H1 (cell line): Measurements from ENCODE around the gene RFTN2.

Source experiments
- BACH1 ChIP-seq: IDR thresholded peaks from 2 replicates; pipeline ENCODE4 v1.6.1; 2012; ENCODE audit warnings: low read length, improper control_type of control experiment
- CBX8 ChIP-seq: fragments of 300-800, 300-1000 bp; sonication (generic); IDR thresholded peaks from 2 replicates; pipeline ENCODE4 v1.7.1; 2016; ENCODE audit warnings: low read depth, low read length, borderline replicate concordance
- CHD2 ChIP-seq: IDR thresholded peaks from 2 replicates; pipeline ENCODE4 v1.6.1; 2012; ENCODE audit warnings: low read length, improper control_type of control experiment
- CHD7 ChIP-seq: fragments of 300-600 bp; sonication (generic); IDR thresholded peaks from 2 replicates; pipeline ENCODE4 v1.7.1; 2012; ENCODE audit warnings: low read length, moderate library complexity, mild to moderate bottlenecking, inconsistent platforms; ENCODE audit not compliant: insufficient replicate concordance
- CTCF ChIP-seq, 3 experiments: IDR thresholded peaks; 1 replicate in 2 of 3; 2 replicates in 1 of 3; pipeline versions ENCODE4 v1.5.1 to v1.6.1; 2011; ENCODE audit warnings: low read length in 3 of 3, mild to moderate bottlenecking in 3 of 3, inconsistent platforms in 2 of 3, low read depth in 1 of 3, moderate library complexity in 1 of 3; ENCODE audit not compliant: insufficient read depth in 1 of 3; ENCODE audit errors: control extremely low read depth in 1 of 3
- EGR1 ChIP-seq: IDR thresholded peaks from 2 replicates; pipeline ENCODE4 v1.6.1; 2011; ENCODE audit warnings: low read depth, low read length, borderline replicate concordance
- EZH2 ChIP-seq: fragments of 200-600 bp; sonication (generic); IDR thresholded peaks from 2 replicates; pipeline ENCODE4 v1.7.1; 2012; ENCODE audit warnings: low read depth, mild to moderate bottlenecking, moderate library complexity, low read length, inconsistent platforms; ENCODE audit not compliant: severe bottlenecking
- POLR2AphosphoS5 ChIP-seq: IDR thresholded peaks from 2 replicates; pipeline ENCODE4 v1.6.1; 2011; ENCODE audit warnings: low read depth, low read length
- SRF ChIP-seq: IDR thresholded peaks from 2 replicates; pipeline ENCODE4 v1.6.1; 2011; ENCODE audit warnings: mild to moderate bottlenecking, low read depth, low read length, moderate library complexity
- TAF1 ChIP-seq: IDR thresholded peaks from 2 replicates; pipeline ENCODE4 v1.6.1; 2011; ENCODE audit warnings: mild to moderate bottlenecking, low read depth, low read length

GRCh38 chr2:197704434-197705120 lies 29.2 kb upstream of the RFTN2 start:
- no peak for TF ChIP-seq EZH2
- no peak for TF ChIP-seq SRF
- no peak for TF ChIP-seq CTCF (IDR thresholded peaks at IDR 0.05; ENCODE audit: control extremely low read depth in 1 of 3, insufficient read depth in 1 of 3, low read depth in 1 of 3, low read length in 3 of 3)
- TF ChIP-seq CHD7, result no peak
- no peak for TF ChIP-seq CHD2
- no peak for TF ChIP-seq BACH1
- TF ChIP-seq EGR1, result no peak
- TF ChIP-seq POLR2AphosphoS5, result no peak
- TF ChIP-seq CBX8, result no peak
- no peak for TF ChIP-seq TAF1
